Osteoblast (primary cell): ENCODE measurements around the gene FRMD4A. TPM values are rescaled to one million over a fixed set of nuclear protein-coding genes. Genes with fewer than 3 reads are reported as not detected.

Experiments used
- DNase-seq: peaks from one replicate; pipeline ENCODE4 v3.0.0; 2011; ENCODE audit warnings: low spot score, mixed read lengths; ENCODE audit not compliant: insufficient read length; ENCODE audit errors: missing footprints
- H2AFZ ChIP-seq: 2 replicates; pipeline ENCODE4 v1.6.0; 2011; ENCODE audit warnings: mild to moderate bottlenecking, low read length
- H3K27ac ChIP-seq: 2 replicates; pipeline ENCODE4 v1.5.1; 2011; ENCODE audit warnings: mild to moderate bottlenecking, low read depth, low read length, moderate library complexity
- H3K27me3 ChIP-seq: 2 replicates; pipeline ENCODE4 v1.6.0; 2012; ENCODE audit warnings: mild to moderate bottlenecking, control low read depth, inconsistent platforms, low read length, moderate library complexity; ENCODE audit not compliant: insufficient read depth
- H3K36me3 ChIP-seq: 2 replicates; pipeline ENCODE4 v1.5.1; 2011; ENCODE audit warnings: mild to moderate bottlenecking, low read length, control low read depth, moderate library complexity; ENCODE audit not compliant: insufficient read depth
- H3K4me1 ChIP-seq: 2 replicates; pipeline ENCODE4 v1.5.1; 2011; ENCODE audit warnings: mild to moderate bottlenecking, low read length, control low read depth, moderate library complexity; ENCODE audit not compliant: insufficient read depth
- H3K4me2 ChIP-seq: 2 replicates; pipeline ENCODE4 v1.6.0; 2011; ENCODE audit warnings: mild to moderate bottlenecking, low read length; ENCODE audit not compliant: insufficient read depth
- H3K4me3 ChIP-seq: fragments of 200-600 bp; sonication (generic); 3 replicates; pipeline ENCODE4 v1.5.1; 2012; ENCODE audit warnings: mild to moderate bottlenecking, low read length, inconsistent platforms; ENCODE audit not compliant: insufficient read depth
- H3K79me2 ChIP-seq: 2 replicates; pipeline ENCODE4 v1.6.0; 2012; ENCODE audit warnings: mild to moderate bottlenecking, low read length, control low read depth, inconsistent platforms; ENCODE audit not compliant: insufficient read depth
- H3K9me3 ChIP-seq: 2 replicates; pipeline ENCODE4 v1.5.1; 2011; ENCODE audit warnings: low read depth, low read length, control low read depth
- H4K20me1 ChIP-seq: 2 replicates; pipeline ENCODE4 v1.6.0; 2012; ENCODE audit warnings: mild to moderate bottlenecking, low read length, control low read depth; ENCODE audit not compliant: insufficient read depth
- CTCF ChIP-seq: IDR thresholded peaks from 2 replicates; pipeline ENCODE4 v1.5.1; 2011; ENCODE audit warnings: mild to moderate bottlenecking, low read depth, low read length, moderate library complexity; ENCODE audit errors: extremely low read depth
- total RNA-seq: library from RNA; depleted of rRNA; stranded (reverse); fragments of >200 nt; gene quantifications from 2 replicates; pipeline ENCODE4 v1.2.3, GENCODE V29; 2012

The FRMD4A gene
- total RNA-seq, 1 donor, result 41.3 TPM

GRCh38 chr10:14004536-14004935, 326.2 kb downstream of the FRMD4A start:
- no peak for TF ChIP-seq CTCF

GRCh38 chr10:14003517-14004184, 327.1 kb downstream of the FRMD4A start:
- Histone ChIP-seq H3K27ac (no peak overlapping the region), H3K27me3 (no peaks in the 10 kb centered on the region), H3K9me3 (no peaks in the 10 kb centered on the region), H3K4me2 (no peak overlapping the region), H3K4me3 (no peak overlapping the region), H3K4me1 (peaks cover 13% of the 10 kb centered on the region), H3K36me3 (no peaks in the 10 kb centered on the region), H3K79me2 (peaks cover 19% of the 10 kb centered on the region), H4K20me1 (no peaks in the 10 kb centered on the region), H2AFZ (no peak overlapping the region)
- no peak for TF ChIP-seq CTCF
- no peak for DNase-seq

More at GRCh38 chr10:14004536-14004935, 326.2 kb downstream of the FRMD4A start:
- Histone ChIP-seq H3K36me3 (no peaks in the 10 kb centered on the region), H3K27ac (no peak overlapping the region), H3K4me2 (no peak overlapping the region), H3K4me3 (no peak overlapping the region), H3K79me2 (peaks cover 19% of the 10 kb centered on the region), H3K27me3 (no peaks in the 10 kb centered on the region), H3K4me1 (peaks cover 18% of the 10 kb centered on the region), H3K9me3 (no peaks in the 10 kb centered on the region), H2AFZ (no peak overlapping the region), H4K20me1 (no peaks in the 10 kb centered on the region)
- DNase-seq, result peak; percentile 25

- H3K36me3 ChIP-seq, result no peaks in the 10 kb centered on the region
- no peaks in the 10 kb centered on the region for H3K9me3 ChIP-seq
- H3K4me2 ChIP-seq, result no peak overlapping the region
- H3K27ac ChIP-seq, result no peak overlapping the region
- no peaks in the 10 kb centered on the region for H3K27me3 ChIP-seq
- TF ChIP-seq CTCF, result no peak
- H4K20me1 ChIP-seq, result no peaks in the 10 kb centered on the region
- H2AFZ ChIP-seq, result no peak overlapping the region
- H3K4me3 ChIP-seq, result no peak overlapping the region
- no peak for DNase-seq
- H3K4me1 ChIP-seq, result peaks cover 14% of the 10 kb centered on the region
- peaks cover 10% of the 10 kb centered on the region for H3K79me2 ChIP-seq
These were observed 329.3 kb downstream of the FRMD4A start for GRCh38 chr10:14001298-14002040.

- Histone ChIP-seq H3K4me2 (no peak overlapping the region), H3K4me3 (no peak overlapping the region)
These were observed 332.4 kb downstream of the FRMD4A start for GRCh38 chr10:13998163-13998835.

More at GRCh38 chr10:13998163-13998835, 332.4 kb downstream of the FRMD4A start:
- no peak for DNase-seq
- Histone ChIP-seq H3K79me2 (no peaks in the 10 kb centered on the region), H3K9me3 (no peaks in the 10 kb centered on the region), H3K27me3 (no peaks in the 10 kb centered on the region), H3K36me3 (no peaks in the 10 kb centered on the region), H3K27ac (no peak overlapping the region), H2AFZ (no peak overlapping the region), H3K4me1 (peaks cover 17% of the 10 kb centered on the region), H4K20me1 (no peaks in the 10 kb centered on the region)
- no peak for TF ChIP-seq CTCF
